H9 (cell line): ENCODE measurements around the gene CYTH3. TPM values are rescaled to one million over a fixed set of nuclear protein-coding genes. Genes with fewer than 3 reads are reported as not detected.

Experiments
- DNase-seq: peaks from one replicate; pipeline ENCODE4 v3.0.0-alpha.2; 2017
- H2AFZ ChIP-seq: one replicate; pipeline ENCODE4 v1.6.1; 2013; ENCODE audit warnings: mild to moderate bottlenecking, low read length, control low read depth, moderate library complexity
- H2AK5ac ChIP-seq: 2 replicates; pipeline ENCODE4 v1.6.1; 2013; ENCODE audit warnings: low read length, control low read depth, mixed read lengths; ENCODE audit not compliant: insufficient read length
- H2BK120ac ChIP-seq: one replicate; pipeline ENCODE4 v1.6.1; 2013; ENCODE audit warnings: low read depth, mild to moderate bottlenecking, low read length, control low read depth, inconsistent platforms; ENCODE audit not compliant: poor library complexity, severe bottlenecking
- H2BK12ac ChIP-seq: 2 replicates; pipeline ENCODE4 v1.6.1; 2013; ENCODE audit warnings: low read length, control low read depth, mixed read lengths, low read depth; ENCODE audit not compliant: insufficient read length
- H2BK15ac ChIP-seq: 2 replicates; pipeline ENCODE4 v1.6.1; 2013; ENCODE audit warnings: low read depth, low read length, control low read depth
- H2BK20ac ChIP-seq: one replicate; pipeline ENCODE4 v1.6.1; 2013; ENCODE audit warnings: low read depth, mild to moderate bottlenecking, low read length, control low read depth, inconsistent platforms; ENCODE audit not compliant: poor library complexity, severe bottlenecking
- H2BK5ac ChIP-seq: 2 replicates; pipeline ENCODE4 v1.6.1; 2013; ENCODE audit warnings: low read length, control low read depth, mixed read lengths; ENCODE audit not compliant: insufficient read length
- H3K14ac ChIP-seq: 2 replicates; pipeline ENCODE4 v1.6.1; 2013; ENCODE audit warnings: low read length, control low read depth; ENCODE audit not compliant: insufficient read depth
- H3K18ac ChIP-seq: 2 replicates; pipeline ENCODE4 v1.6.1; 2013; ENCODE audit warnings: low read depth, mild to moderate bottlenecking, mixed read lengths, low read length, control low read depth; ENCODE audit not compliant: insufficient read length
- H3K23ac ChIP-seq: 2 replicates; pipeline ENCODE4 v1.6.1; 2013; ENCODE audit warnings: low read length, control low read depth, mixed read lengths, low read depth; ENCODE audit not compliant: insufficient read length
- H3K23me2 ChIP-seq: 2 replicates; pipeline ENCODE4 v1.6.1; 2013; ENCODE audit warnings: low read depth, mild to moderate bottlenecking, mixed read lengths, low read length, control low read depth; ENCODE audit not compliant: insufficient read length, poor library complexity, severe bottlenecking
- H3K27ac ChIP-seq: 2 replicates; pipeline ENCODE4 v1.5.1; 2013; ENCODE audit warnings: low read length, control low read depth, mixed read lengths, low read depth; ENCODE audit not compliant: insufficient read length
- H3K27me3 ChIP-seq: 2 replicates; pipeline ENCODE4 v1.6.1; 2013; ENCODE audit warnings: low read length, control low read depth, inconsistent platforms; ENCODE audit not compliant: insufficient read depth
- H3K4ac ChIP-seq: 2 replicates; pipeline ENCODE4 v1.6.1; 2013; ENCODE audit warnings: low read depth, mild to moderate bottlenecking, control low read depth, inconsistent platforms, low read length, moderate library complexity
- H3K4me1 ChIP-seq: 2 replicates; pipeline ENCODE4 v1.6.1; 2013; ENCODE audit warnings: low read length, control low read depth, inconsistent platforms; ENCODE audit not compliant: insufficient read depth
- H3K4me2 ChIP-seq: 2 replicates; pipeline ENCODE4 v1.6.1; 2013; ENCODE audit warnings: low read length, control low read depth, mixed read lengths; ENCODE audit not compliant: insufficient read length, insufficient read depth
- H3K56ac ChIP-seq: 2 replicates; pipeline ENCODE4 v1.6.1; 2013; ENCODE audit warnings: low read depth, mild to moderate bottlenecking, mixed read lengths, low read length, control low read depth; ENCODE audit not compliant: insufficient read length
- H3K79me1 ChIP-seq: 2 replicates; pipeline ENCODE4 v1.6.1; 2013; ENCODE audit warnings: low read depth, mild to moderate bottlenecking, moderate library complexity, low read length, control low read depth, inconsistent platforms; ENCODE audit not compliant: insufficient read depth, poor library complexity, severe bottlenecking
- H3K79me2 ChIP-seq: 2 replicates; pipeline ENCODE4 v1.6.1; 2013; ENCODE audit warnings: low read length, control low read depth, inconsistent platforms; ENCODE audit not compliant: insufficient read depth
- H3K9ac ChIP-seq: 2 replicates; pipeline ENCODE4 v1.6.1; 2013; ENCODE audit warnings: low read length, control low read depth, mixed read lengths; ENCODE audit not compliant: insufficient read length; ENCODE audit errors: extremely low read depth
- H3K9me3 ChIP-seq: one replicate; pipeline ENCODE4 v1.6.1; 2013; ENCODE audit warnings: low read depth, low read length, inconsistent platforms; ENCODE audit not compliant: control insufficient read depth
- H3T11ph ChIP-seq: one replicate; pipeline ENCODE4 v1.6.1; 2013; ENCODE audit warnings: mild to moderate bottlenecking, low read length, control low read depth, inconsistent platforms
- H4K20me1 ChIP-seq: one replicate; pipeline ENCODE4 v1.6.1; 2013; ENCODE audit not compliant: control insufficient read depth, insufficient read length, insufficient read depth
- H4K5ac ChIP-seq: 2 replicates; pipeline ENCODE4 v1.6.1; 2013; ENCODE audit warnings: low read depth, mild to moderate bottlenecking, mixed read lengths, low read length, control low read depth; ENCODE audit not compliant: insufficient read length
- H4K8ac ChIP-seq: replicated peaks from 2 replicates; pipeline ENCODE4 v1.6.1; 2013; ENCODE audit warnings: low read length, control low read depth, mixed read lengths, low read depth; ENCODE audit not compliant: insufficient read length
- H4K91ac ChIP-seq: 2 replicates; pipeline ENCODE4 v1.6.1; 2013; ENCODE audit warnings: low read depth, mild to moderate bottlenecking, moderate library complexity, mixed read lengths, low read length, control low read depth; ENCODE audit not compliant: insufficient read length
- H3K27ac Mint-ChIP-seq, 3 experiments: 2 replicates in 2 of 3; 3 replicates in 1 of 3; pipeline ENCODE4 v1.8.0; 2020 to 2021; ENCODE audit warnings: mixed read lengths in 3 of 3, mild to moderate bottlenecking in 1 of 3, moderate library complexity in 1 of 3
- H3K27me3 Mint-ChIP-seq: 2 replicates; pipeline ENCODE4 v1.8.0; 2021; ENCODE audit warnings: low read depth, mild to moderate bottlenecking, moderate library complexity, mixed read lengths
- H3K36me3 Mint-ChIP-seq, 3 experiments: 2 replicates in 2 of 3; 3 replicates in 1 of 3; pipeline ENCODE4 v1.8.0; 2020 to 2021; ENCODE audit warnings: low read depth in 3 of 3, mixed read lengths in 3 of 3; ENCODE audit not compliant: insufficient read depth in 1 of 3
- H3K4me1 Mint-ChIP-seq, 2 experiments: 2 replicates each; pipeline ENCODE4 v1.8.0; 2020; ENCODE audit warnings: mixed read lengths in 2 of 2
- H3K4me3 Mint-ChIP-seq, 2 experiments: 2 replicates in 1 of 2; 3 replicates in 1 of 2; pipeline ENCODE4 v1.8.0; 2020 to 2021; ENCODE audit warnings: mild to moderate bottlenecking in 2 of 2, mixed read lengths in 2 of 2, moderate library complexity in 1 of 2
- H3K9me3 Mint-ChIP-seq, 2 experiments: 2 replicates in 1 of 2; 3 replicates in 1 of 2; pipeline ENCODE4 v1.8.0; 2020; ENCODE audit warnings: mild to moderate bottlenecking in 2 of 2, mixed read lengths in 2 of 2, moderate library complexity in 1 of 2
- CTCF ChIP-seq: fragments of 200-600 bp; sonication (generic); conservative IDR thresholded peaks from 3 replicates; pipeline ENCODE4 v1.8.0; 2021; ENCODE audit warnings: antibody characterized with exemption, mild to moderate bottlenecking
- WGBS: extraction: QIAGEN DNeasy Blood & Tissue Kit; methylation state at CpG from one replicate; pipeline ENCODE4 v1.1.7; 2013; ENCODE audit warnings: missing lambda C conversion rate, low lambda C conversion rate, mixed read lengths; ENCODE audit not compliant: insufficient read length; ENCODE audit errors: extremely low coverage; 5-methylcytosine and 5-hydroxymethylcytosine counted together
- total RNA-seq: library from RNA; stranded (reverse); gene quantifications from 2 replicates; pipeline ENCODE4 v1.2.1, GENCODE V29; 2021

Gene CYTH3
- total RNA-seq, 1 experiment from 2014 or later = 12.3 TPM

GRCh38 chr7:6198689-6199595 lies 73.5 kb downstream of the CYTH3 start:
- no peak for TF ChIP-seq CTCF
- H3K4ac ChIP-seq = no peak overlapping the region; the same call in 1 of the 2 replicates
- peak overlapping the region in 1 of 2 experiments; percentile 36; a peak in 1 of 5 replicates for H3K4me3 Mint-ChIP-seq

More at GRCh38 chr7:6198689-6199595, 73.5 kb downstream of the CYTH3 start:
- Histone ChIP-seq H3K23me2 (no peaks in the 10 kb centered on the region), H3K4me2 (peak overlapping the region; percentile 5), H3K79me1 (no peaks in the 10 kb centered on the region), H3K27ac (peak overlapping the region; percentile 92), H3K79me2 (no peaks in the 10 kb centered on the region), H2BK12ac (no peak overlapping the region), H2BK5ac (peak overlapping the region; percentile 18), H2BK15ac (no peak overlapping the region), H3K9ac (no peak overlapping the region), H3T11ph (no peak overlapping the region), H2AK5ac (no peak overlapping the region), H3K27me3 (no peaks in the 10 kb centered on the region), H4K5ac (peak overlapping the region; percentile 3), H4K91ac (no peak overlapping the region), H2AFZ (no peak overlapping the region), H3K56ac (no peak overlapping the region), H3K14ac (no peak overlapping the region; the same call in 1 of the 2 replicates), H2BK120ac (no peak overlapping the region), H3K9me3 (no peaks in the 10 kb centered on the region), H3K4me1 (peaks cover 3% of the 10 kb centered on the region; the same call in 1 of the 2 replicates), H3K18ac (peak overlapping the region; percentile 51), H2BK20ac (no peak overlapping the region), H3K23ac (no peak overlapping the region), H4K8ac (no peak overlapping the region), H4K20me1 (no peaks in the 10 kb centered on the region)
- Mint-ChIP-seq H3K27me3 (no peaks in the 10 kb centered on the region), H3K4me1 (peaks cover 31 to 32% of the 10 kb centered on the region in 2 experiments), H3K36me3 (no peaks in the 10 kb centered on the region), H3K9me3 (no peaks in the 10 kb centered on the region), H3K27ac (peak overlapping the region; percentile 78 to 97 (median 96))
- no CpG with 5 or more reads among the region's 4 CpGs for WGBS
- no peak for DNase-seq
